Endothelial cell of umbilical vein (primary cell): ENCODE measurements around the gene SYDE1. TPM values are rescaled to one million over a fixed set of nuclear protein-coding genes. Genes with fewer than 3 reads are reported as not detected.

ENCODE experiments used
- BruUV-seq: library from RNA; stranded (reverse); fragments of 400-500 nt; replicated peaks from 2 replicates; lab custom pipeline; 2021; lab: Mats Ljungman, UMichigan
- CTCF ChIA-PET: fragments of 300-600, 350-600 bp; sonication (Branson Sonifier 250); formaldehyde crosslinking; loops from one replicate; lab custom pipeline; 2021; ENCODE audit warnings: antibody characterized with exemption, inconsistent platforms; lab: Charles Lee
- POLR2A ChIA-PET: fragments of 300-600, 350-600 bp; sonication (Branson Sonifier 250); formaldehyde crosslinking; loops from one replicate; lab custom pipeline; 2021; ENCODE audit warnings: antibody characterized with exemption, inconsistent platforms; lab: Charles Lee
- DNase-seq: peaks from one replicate; pipeline ENCODE4 v3.0.0-alpha.2; 2011; ENCODE audit warnings: low read depth, low spot score
- FAIRE-seq: peaks from 2 replicates; lab custom pipeline; 2011; peaks lifted over from hg19 to GRCh38; lab: Jason Lieb, UNC
- H2AFZ ChIP-seq: 2 replicates; pipeline ENCODE4 v1.6.0; 2012; ENCODE audit warnings: low read depth, low read length, control low read depth, inconsistent platforms
- H3K27ac ChIP-seq: 2 replicates; pipeline ENCODE4 v1.5.1; 2011; ENCODE audit warnings: low read depth, mild to moderate bottlenecking, control low read depth, low read length, moderate library complexity; ENCODE audit not compliant: insufficient read depth
- H3K27me3 ChIP-seq, 2 experiments: 2 replicates each; pipeline versions ENCODE4 v1.6.0 to v1.6.1; 2011; ENCODE audit warnings: low read length in 2 of 2, mixed read lengths in 1 of 2; ENCODE audit not compliant: control insufficient read depth in 2 of 2, insufficient read depth in 2 of 2
- H3K36me3 ChIP-seq, 2 experiments: 2 replicates in 1 of 2; 3 replicates in 1 of 2; pipeline ENCODE4 v1.5.1; 2011; ENCODE audit warnings: low read length in 2 of 2, mild to moderate bottlenecking in 1 of 2, moderate library complexity in 1 of 2; ENCODE audit not compliant: control insufficient read depth in 2 of 2, insufficient read depth in 2 of 2; ENCODE audit errors: extremely low read depth in 1 of 2
- H3K4me1 ChIP-seq: 3 replicates; pipeline ENCODE4 v1.5.1; 2011; ENCODE audit warnings: mild to moderate bottlenecking, low read length; ENCODE audit not compliant: control insufficient read depth, insufficient read depth; ENCODE audit errors: extremely low read depth
- H3K4me2 ChIP-seq: 2 replicates; pipeline ENCODE4 v1.6.1; 2011; ENCODE audit warnings: low read length, control low read depth, mixed read lengths; ENCODE audit not compliant: insufficient read depth
- H3K4me3 ChIP-seq, 3 experiments: fragments of 200-600 bp in 1 of 3; sonication (generic), shearing (Covaris generic) in 1 of 3; replicated peaks in 1 of 3; 2 replicates each; pipeline ENCODE4 v1.5.1; 2011 to 2016; ENCODE audit warnings: control low read depth in 3 of 3, low read length in 3 of 3, mild to moderate bottlenecking in 2 of 3, inconsistent platforms in 1 of 3, low read depth in 1 of 3, moderate library complexity in 1 of 3; ENCODE audit not compliant: insufficient read depth in 1 of 3
- H3K79me2 ChIP-seq: 2 replicates; pipeline ENCODE4 v1.6.0; 2012; ENCODE audit warnings: low read length, inconsistent platforms; ENCODE audit not compliant: control insufficient read depth, insufficient read depth
- H3K9ac ChIP-seq: replicated peaks from 2 replicates; pipeline ENCODE3; 2011; ENCODE audit warnings: low read length, control low read depth; ENCODE audit not compliant: insufficient read depth; ENCODE audit errors: extremely low read depth
- H3K9me1 ChIP-seq: replicated peaks from 3 replicates; pipeline ENCODE4 v1.6.0; 2011; ENCODE audit warnings: mild to moderate bottlenecking, low read length; ENCODE audit not compliant: control insufficient read depth, insufficient read depth; ENCODE audit errors: extremely low read depth
- H3K9me3 ChIP-seq: replicated peaks from 2 replicates; pipeline ENCODE4 v1.5.1; 2012; ENCODE audit warnings: low read length, inconsistent platforms; ENCODE audit not compliant: control insufficient read depth, insufficient read depth
- H4K20me1 ChIP-seq: replicated peaks from 2 replicates; pipeline ENCODE3; 2011; ENCODE audit warnings: mild to moderate bottlenecking, low read length; ENCODE audit not compliant: control insufficient read depth, insufficient read depth; ENCODE audit errors: extremely low read depth
- CTCF ChIP-seq, 2 donors: IDR thresholded peaks; 1 replicate in 1 of 2; 2 replicates in 1 of 2; pipeline ENCODE4 v1.5.1; 2011; ENCODE audit warnings: low read length in 2 of 2, mild to moderate bottlenecking in 2 of 2, moderate library complexity in 2 of 2, control low read depth in 1 of 2, inconsistent platforms in 1 of 2, low read depth in 1 of 2; ENCODE audit not compliant: insufficient read depth in 1 of 2; ENCODE audit errors: extremely low read depth in 1 of 2
- EZH2 ChIP-seq: IDR thresholded peaks from 2 replicates; pipeline ENCODE4 v1.6.1; 2012; ENCODE audit warnings: borderline replicate concordance, low read depth, mild to moderate bottlenecking, moderate library complexity, low read length, inconsistent platforms; ENCODE audit not compliant: severe bottlenecking
- FOS ChIP-seq: IDR thresholded peaks from 2 replicates; pipeline ENCODE4 v1.6.1; 2011; ENCODE audit warnings: mild to moderate bottlenecking, low read length, moderate library complexity, borderline replicate concordance; ENCODE audit not compliant: insufficient read depth
- GATA2 ChIP-seq: IDR thresholded peaks from 2 replicates; pipeline ENCODE4 v1.7.0; 2011; ENCODE audit warnings: low read depth, mild to moderate bottlenecking, moderate library complexity, mixed read lengths, low read length; ENCODE audit not compliant: insufficient read length, insufficient read depth
- JUN ChIP-seq: IDR thresholded peaks from 2 replicates; pipeline ENCODE4 v1.6.1; 2011; ENCODE audit warnings: borderline replicate concordance, low read depth; ENCODE audit not compliant: insufficient read length, insufficient read depth
- MYC ChIP-seq: IDR thresholded peaks from one replicate; pipeline ENCODE4 v1.6.1; 2011; ENCODE audit warnings: mild to moderate bottlenecking, low read depth, low read length
- POLR2A ChIP-seq: IDR thresholded peaks from 2 replicates; pipeline ENCODE4 v1.6.1; 2012; ENCODE audit warnings: low read depth, mild to moderate bottlenecking, control low read depth, low read length
- POLR2AphosphoS5 ChIP-seq: IDR thresholded peaks from 2 replicates; pipeline ENCODE4 v1.6.1; 2012; ENCODE audit warnings: low read depth, mild to moderate bottlenecking, control low read depth, low read length, moderate library complexity; ENCODE audit not compliant: insufficient read depth
- dilution Hi-C: fragments of 300-500 bp; cut with MboI; formaldehyde crosslinking; loops from one replicate; pipeline ENCODE4 v1.15.0; 2019; ENCODE audit warnings: low sequenced_read_pairs; ENCODE audit not compliant: extremely low pct_ligation_motif_present
- intact Hi-C: fragments of 100-400 bp; cut with micrococcal nuclease; formaldehyde crosslinking; loops from one replicate; pipeline ENCODE4 v1.10.0; 2022
- polyA plus RNA-seq, 4 experiments: library from polyadenylated mRNA; depleted of rRNA in 3 of 4; stranded (reverse) in 3 of 4; unstranded in 1 of 4; fragments of >200 nt; gene quantifications; 2 replicates each; pipeline versions ENCODE4 v1.2.1 to v1.2.3, GENCODE V29; 2011 to 2012; ENCODE audit warnings: missing spikeins in 1 of 4
- total RNA-seq: library from RNA; stranded (reverse); gene quantifications from 2 replicates; pipeline ENCODE4 v1.2.3, GENCODE V29; 2021
- TF ChIP-seq, protein P1 (sequence below): IDR thresholded peaks from 2 replicates; pipeline ENCODE4 v1.6.1; 2011; ENCODE audit not compliant: insufficient read depth, insufficient read length

Gene SYDE1
- total and polyA plus RNA-seq, 2 donors (not counting 3 experiments of a cell fraction or from before 2014, with no cell fraction given): 33.1 to 35.3 TPM

GRCh38 chr19:15111758-15112157, 4.6 kb downstream of the SYDE1 start:
- Histone ChIP-seq H3K27ac (no peak overlapping the region), H3K79me2 (peaks cover 19% of the 10 kb centered on the region), H3K4me3 (no peak overlapping the region), H3K9ac (no peak overlapping the region), H4K20me1 (no peaks in the 10 kb centered on the region), H3K4me2 (no peak overlapping the region), H2AFZ (no peak overlapping the region), H3K27me3 (no peaks in the 10 kb centered on the region), H3K9me1 (no peaks in the 10 kb centered on the region), H3K36me3 (peaks cover 33 to 49% of the 10 kb centered on the region in 2 experiments), H3K4me1 (peaks cover 8% of the 10 kb centered on the region), H3K9me3 (no peaks in the 10 kb centered on the region)
- no peak for FAIRE-seq
- CTCF ChIA-PET: interaction anchor here (1.8 to 3.3 kb wide), 2 partner anchors 10 to 12 kb away, joined by 4 to 24 read pairs; no protein-coding TSS in a partner anchor
- no peak for DNase-seq
- TF ChIP-seq, protein P1, sequence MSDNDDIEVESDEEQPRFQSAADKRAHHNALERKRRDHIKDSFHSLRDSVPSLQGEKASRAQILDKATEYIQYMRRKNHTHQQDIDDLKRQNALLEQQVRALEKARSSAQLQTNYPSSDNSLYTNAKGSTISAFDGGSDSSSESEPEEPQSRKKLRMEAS: no peak
- TF ChIP-seq POLR2A: no peak
- no peak for TF ChIP-seq CTCF (IDR thresholded peaks at IDR 0.05; ENCODE audit: extremely low read depth in 1 of 2, insufficient read depth in 1 of 2, low read depth in 1 of 2, low read length in 2 of 2)
- TF ChIP-seq POLR2AphosphoS5: no peak
- no peak for TF ChIP-seq EZH2
- intact Hi-C loops: no loop called here
- no TSS peak for BruUV-seq
- dilution Hi-C loops: no loop called here
- POLR2A ChIA-PET: interaction anchor here (1.5 kb wide), 1 partner anchor 13 kb away, joined by 4 read pairs; no protein-coding TSS in a partner anchor

- Histone ChIP-seq H3K27me3 (no peaks in the 10 kb centered on the region), H3K9me1 (no peaks in the 10 kb centered on the region), H3K36me3 (peaks cover 33 to 53% of the 10 kb centered on the region in 2 experiments), H3K4me3 (no peak overlapping the region), H2AFZ (no peak overlapping the region), H3K27ac (no peak overlapping the region), H3K4me2 (no peak overlapping the region), H3K9ac (no peak overlapping the region), H3K79me2 (peaks cover 19% of the 10 kb centered on the region), H3K4me1 (peaks cover 8% of the 10 kb centered on the region), H4K20me1 (no peaks in the 10 kb centered on the region), H3K9me3 (no peaks in the 10 kb centered on the region)
- dilution Hi-C loops (no loop called here), intact Hi-C loops (no loop called here)
- no TSS peak for BruUV-seq
- no peak for DNase-seq
- no peak for FAIRE-seq
- ChIA-PET POLR2A (interaction anchor here (1.5 kb wide), 1 partner anchor 12 kb away, joined by 4 read pairs; no protein-coding TSS in a partner anchor), CTCF (interaction anchor here (1.8 to 3.3 kb wide), 2 partner anchors 11 to 12 kb away, joined by 4 to 24 read pairs; no protein-coding TSS in a partner anchor)
- TF ChIP-seq, protein P1: no peak
- TF ChIP-seq POLR2A: no peak
- TF ChIP-seq EZH2: no peak
- no peak for TF ChIP-seq MYC
- no peak for TF ChIP-seq CTCF (IDR thresholded peaks at IDR 0.05; ENCODE audit: extremely low read depth in 1 of 2, insufficient read depth in 1 of 2, low read depth in 1 of 2, low read length in 2 of 2)
- no peak for TF ChIP-seq JUN
- TF ChIP-seq FOS: no peak
- no peak for TF ChIP-seq GATA2
- no peak for TF ChIP-seq POLR2AphosphoS5
Observed at GRCh38 chr19:15112385-15112784, 5.2 kb downstream of the SYDE1 start.
